EH (cell line): ENCODE results near the gene HAGH.

Source experiments
- DNase-seq: peaks from one replicate; pipeline ENCODE4 v3.0.0-alpha.2; 2015; ENCODE audit warnings: low read depth

Gene HAGH

DNA sequence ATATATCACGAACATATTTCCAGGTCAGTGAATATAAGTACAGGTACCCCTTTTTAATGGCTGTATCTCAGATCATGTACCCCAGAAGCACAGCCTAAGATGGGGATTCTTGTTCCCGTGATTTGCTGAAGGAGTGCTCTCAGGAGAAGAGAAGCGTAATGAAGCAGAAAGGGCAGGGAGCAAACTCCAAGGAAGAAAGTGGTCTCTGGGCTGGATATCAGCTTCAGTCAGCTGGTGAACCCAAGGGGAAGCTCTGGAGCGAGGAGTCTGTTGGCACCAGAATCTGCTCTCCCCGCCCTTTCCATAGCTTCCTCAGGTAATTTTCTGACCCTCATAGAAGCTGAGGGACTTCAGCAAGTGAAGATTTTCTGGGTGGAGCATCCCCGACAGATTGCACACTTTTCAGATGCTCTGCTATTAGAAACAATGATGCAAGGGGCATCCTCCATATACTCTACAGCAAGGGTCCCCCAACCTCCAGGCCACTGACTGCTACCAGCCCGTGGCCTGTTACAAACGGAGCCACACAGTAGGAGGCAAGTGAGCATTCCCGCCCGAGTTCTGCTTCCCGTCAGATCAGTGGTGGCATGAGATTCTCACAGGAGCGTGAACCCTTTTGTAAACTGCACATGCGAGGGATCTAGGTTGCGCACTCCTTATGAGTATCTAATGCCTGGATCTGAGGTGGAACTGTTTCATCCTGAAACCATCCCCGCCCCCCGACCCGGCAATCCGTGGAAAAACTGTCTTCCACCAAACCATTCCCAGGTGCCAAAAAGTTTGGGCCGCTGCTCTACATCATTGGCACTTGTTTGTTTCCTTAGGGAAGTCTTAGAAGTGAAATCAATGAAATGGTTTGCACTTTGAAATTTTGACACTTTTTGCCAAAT is 4.8 kb upstream of the HAGH start:
- DNase-seq = no peak

DNA sequence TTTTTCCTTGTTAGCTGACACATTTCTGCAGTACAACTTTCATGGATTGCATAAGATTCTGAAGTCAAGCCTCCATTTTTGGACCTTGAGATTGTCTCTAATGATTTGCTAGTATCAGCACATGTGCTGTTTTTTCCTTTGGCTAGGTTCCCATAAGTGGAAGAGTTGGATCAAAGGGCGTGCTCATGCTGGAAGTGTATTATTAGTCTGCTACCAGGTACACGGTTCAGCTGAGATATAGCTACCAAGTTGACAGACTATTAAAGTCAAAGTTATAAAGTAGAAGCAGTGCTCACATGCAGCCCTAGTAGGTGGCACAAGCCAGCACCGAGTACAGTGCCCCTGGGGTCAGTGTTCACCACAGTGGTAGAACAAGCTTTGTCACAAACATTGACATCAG is 3.6 kb upstream of the HAGH start:
- DNase-seq = no peak

DNA sequence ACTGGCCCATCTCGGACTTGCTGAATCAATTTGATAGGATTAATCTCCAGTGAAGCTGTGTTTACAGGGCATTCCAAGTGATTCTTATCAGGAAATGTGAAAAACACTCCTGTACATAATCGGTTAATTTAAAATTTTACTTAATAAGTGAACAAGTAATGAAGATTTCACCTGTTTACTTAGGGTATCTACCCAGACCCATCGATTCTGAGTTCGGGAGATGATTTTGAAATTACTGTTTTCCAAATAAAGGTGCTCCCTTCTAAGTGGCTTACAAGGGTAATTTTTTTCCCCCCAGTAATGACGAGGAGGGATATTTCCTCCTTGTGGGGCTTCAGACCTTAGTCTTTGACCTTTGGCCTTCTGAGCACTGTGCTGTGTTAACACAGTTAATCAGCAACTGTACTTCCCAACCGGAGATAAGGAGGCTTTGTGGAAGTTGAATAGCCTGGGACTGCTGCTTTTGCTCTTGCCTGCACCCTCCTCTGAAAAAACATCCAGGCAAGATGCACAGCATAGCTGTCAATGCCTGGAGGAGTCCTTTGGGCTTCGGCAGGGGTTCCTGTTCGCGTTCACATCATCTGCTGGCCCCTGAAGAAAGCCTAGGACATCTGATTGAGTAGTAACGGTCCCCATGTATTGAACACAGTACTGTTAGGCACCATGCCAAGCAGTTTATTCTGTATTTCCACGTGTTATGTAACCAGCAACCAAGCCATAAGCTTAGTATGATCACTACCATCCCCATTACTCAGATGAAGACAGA is 2.2 kb upstream of the HAGH start:
- no peak for DNase-seq

DNA sequence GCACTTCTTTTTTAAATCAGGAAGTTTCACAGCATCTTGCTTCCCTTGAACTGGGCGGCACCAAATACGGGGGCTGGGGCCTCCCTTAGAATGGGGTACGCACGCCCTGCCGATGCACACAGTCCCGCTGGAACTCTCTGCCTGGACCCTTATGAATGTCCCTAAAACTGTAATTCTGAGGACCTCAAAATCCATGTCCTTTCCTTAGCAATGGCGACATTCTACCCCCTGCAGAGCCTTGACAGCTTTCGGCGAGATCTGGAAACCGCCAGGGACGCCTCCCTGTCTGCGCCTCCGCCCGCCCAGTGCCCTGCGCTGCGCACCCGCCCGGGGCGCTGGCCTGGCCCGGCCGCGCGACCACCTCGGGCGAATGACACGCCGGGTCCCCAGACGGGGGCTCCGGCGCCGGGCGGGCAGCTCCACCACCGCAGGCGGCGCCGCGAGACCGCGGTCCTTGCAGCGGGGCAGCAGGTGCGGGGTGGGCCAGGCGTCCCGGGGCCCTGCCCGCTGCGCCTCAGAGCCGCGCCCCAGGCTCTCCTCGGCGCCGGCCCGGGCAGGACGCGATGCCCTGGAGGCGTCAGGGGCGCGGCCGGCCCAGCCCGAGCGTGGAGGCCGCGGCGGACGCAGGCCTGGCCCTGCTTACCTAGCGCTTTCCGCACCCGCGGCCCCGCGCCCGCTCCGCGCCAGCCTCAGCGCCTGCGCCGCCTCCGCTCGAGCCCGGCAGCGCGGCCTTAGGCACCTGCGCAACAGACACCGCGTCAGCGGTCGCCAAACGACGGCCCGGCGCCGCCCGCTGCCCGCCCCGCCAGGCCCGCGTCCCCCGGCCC is 548 bp downstream of the HAGH start:
- DNase-seq = peak; percentile 26

DNA sequence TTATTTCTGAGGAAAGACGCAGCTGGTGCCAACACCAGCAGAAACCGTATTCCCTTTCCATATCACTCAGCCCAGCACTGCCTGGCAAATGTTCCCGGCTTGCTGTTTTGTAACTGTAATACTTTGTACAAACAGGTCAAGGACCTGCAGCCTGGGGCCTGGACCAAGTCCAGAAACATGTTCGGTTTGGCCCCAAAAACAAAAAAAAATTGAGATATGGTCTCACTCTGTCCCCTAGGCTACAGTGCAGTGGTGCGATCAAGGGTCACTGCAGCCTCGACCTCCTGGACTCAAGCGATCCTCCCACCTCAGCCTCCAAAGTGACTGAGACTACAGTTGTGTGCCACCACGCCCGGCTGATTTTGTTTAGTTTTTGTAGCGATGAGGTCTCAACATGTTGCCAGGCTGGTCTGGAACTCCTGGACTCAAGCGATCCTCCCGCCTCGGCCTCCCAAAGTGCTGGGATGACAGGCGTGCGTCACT is 1.2 kb downstream of the HAGH start:
- DNase-seq = no peak

DNA sequence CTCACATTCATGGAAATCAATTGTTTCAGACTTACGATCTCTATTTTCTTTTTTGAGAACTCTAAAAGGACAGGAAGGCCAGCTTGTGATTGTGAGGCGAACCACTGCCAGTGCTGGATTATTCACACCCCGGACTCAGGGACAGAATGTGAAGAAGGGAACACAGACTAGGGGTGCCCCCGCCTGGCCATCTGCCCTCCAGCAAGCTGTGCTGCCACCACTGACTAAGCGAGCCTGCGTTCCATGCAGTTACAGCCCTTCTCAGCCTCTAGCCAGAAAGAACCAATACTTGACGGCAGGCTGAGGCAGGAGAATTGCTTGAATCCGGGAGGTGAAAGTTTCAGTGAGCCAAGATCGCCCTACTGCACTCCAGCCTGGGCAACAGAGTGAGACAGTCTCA is 2.8 kb downstream of the HAGH start:
- DNase-seq = peak; percentile 60

DNA sequence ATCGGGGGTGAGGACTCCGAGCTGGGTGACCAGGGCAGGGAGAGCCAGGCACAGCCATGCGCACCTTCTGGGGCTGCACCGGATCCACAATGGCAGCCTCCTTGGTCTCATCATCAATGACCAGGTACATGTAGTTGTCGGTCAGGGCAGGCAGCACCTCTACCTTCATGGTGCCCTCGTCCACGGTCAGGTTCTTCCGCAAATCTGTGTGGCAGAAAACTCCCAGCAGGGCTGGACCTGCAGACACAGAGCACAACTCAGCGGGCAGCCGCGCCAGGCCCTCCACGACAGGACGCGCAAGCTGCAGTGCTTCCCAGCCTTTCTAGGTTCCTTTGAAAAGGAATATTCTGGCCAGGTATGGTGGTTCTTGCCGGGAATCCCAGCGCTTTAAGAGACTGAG is 3.8 kb downstream of the HAGH start:
- DNase-seq = no peak

DNA sequence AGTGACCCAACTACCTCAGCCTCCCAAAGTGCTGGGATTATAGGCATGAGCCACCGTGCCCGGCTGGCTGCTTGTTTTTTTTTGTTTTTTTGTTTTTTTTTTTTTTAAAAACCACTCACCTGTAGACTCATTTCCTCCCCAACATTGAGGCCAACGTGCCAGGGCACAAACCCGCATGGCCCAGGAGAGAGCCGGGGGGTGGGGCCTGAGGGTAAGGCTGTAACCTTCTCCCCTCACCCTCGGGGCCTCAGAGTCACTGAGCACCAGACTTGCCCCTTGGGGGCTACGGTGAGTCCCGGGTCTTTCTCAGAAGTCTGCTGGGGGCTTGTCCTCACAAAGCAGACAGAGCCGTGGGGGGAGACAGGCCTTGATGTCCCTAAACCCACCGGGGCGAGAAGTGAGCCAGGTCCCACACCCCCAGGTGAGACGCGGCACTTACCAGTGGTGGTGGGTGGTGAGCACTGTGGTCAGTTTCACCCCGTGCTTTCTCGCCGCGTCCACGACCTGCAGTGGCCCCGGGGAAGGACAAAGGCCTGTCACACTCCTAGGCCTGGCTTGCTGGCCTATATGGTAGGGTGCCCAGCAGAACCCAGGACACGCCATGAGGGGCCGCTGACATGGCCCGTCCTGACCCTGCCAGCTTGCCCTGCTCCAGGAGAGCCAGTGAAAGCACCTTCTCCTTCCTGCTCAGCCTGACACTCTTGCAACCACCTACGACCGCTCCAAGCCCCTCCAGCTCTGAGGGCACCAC is 4.6 kb downstream of the HAGH start:
- no peak for DNase-seq

DNA sequence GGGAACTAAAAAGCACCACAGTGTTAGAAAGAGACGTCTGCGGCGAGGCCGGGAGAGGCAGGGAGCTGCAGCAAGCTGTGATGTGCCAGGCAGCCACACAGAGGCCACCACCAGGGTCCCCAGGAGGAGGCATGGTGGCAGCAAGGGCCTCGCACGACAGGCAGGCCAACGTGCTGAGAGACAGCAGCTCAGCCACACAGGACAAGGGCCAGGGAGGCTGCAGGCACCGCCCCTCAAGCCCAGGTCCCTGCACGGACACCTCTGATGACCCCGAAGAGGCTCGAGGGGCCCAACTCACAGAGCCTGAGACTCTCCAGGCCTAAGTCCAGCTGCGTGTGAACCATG is 5.7 kb downstream of the HAGH start:
- DNase-seq = no peak

DNA sequence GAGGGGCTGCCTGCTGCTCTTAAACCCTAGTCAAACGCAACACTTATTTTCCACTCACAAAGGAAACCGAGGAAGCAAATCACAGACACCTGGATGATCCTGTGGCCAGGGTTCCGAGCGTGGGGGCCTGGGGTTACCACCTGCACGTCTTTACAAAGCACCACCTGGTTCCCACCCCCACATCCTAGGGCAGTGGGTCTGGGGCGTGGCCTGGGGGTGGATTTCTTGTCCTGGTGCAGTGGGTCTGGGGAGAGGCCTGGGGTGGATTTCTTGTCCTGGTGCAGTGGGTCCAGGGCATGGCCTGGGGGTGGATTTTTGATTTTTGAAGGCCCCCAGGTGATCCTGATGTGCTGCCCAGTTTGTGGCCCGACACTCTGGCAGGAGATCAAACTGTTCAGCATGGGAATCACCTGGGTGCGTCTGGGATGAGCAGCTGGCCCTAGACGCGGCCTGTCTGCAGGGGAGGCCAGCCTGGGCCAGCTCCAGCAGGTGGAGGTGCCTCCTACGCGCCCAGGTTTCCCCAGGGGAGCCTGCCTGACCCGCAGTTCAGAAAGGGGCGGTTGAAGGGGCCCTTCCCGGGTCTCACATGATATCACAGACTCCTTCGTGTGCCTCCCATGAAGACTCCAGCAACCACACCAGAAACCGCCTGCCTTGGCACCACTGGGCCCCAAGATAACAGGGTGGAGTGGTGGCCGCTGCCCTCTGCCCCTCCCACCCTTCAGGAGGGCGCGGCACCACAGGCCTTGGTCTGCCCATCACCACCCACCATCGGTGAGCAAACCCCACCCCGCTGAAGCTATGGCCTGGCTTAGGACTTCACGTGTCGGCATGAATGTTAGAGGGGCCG is 6.3 kb downstream of the HAGH start:
- no peak for DNase-seq

DNA sequence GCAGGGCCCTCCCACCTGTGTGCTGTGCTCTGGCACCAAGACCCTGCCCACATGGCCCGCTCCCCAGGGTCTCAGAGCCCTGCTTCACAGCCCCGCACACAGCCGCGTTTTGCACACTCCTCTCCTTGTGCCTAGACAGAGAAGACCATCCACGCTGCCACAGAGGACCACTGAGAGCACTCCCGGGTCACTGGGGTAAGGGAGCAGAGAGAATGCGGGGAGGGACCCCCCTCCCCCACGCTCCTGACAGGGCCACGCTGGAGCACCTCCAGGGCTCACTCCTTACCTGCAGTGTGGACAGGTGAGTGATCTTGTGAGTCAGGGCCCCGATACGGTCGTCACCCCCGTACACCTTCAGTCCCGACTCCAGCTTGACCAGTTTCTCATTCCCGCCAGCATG is 7.0 kb downstream of the HAGH start:
- no peak for DNase-seq

DNA sequence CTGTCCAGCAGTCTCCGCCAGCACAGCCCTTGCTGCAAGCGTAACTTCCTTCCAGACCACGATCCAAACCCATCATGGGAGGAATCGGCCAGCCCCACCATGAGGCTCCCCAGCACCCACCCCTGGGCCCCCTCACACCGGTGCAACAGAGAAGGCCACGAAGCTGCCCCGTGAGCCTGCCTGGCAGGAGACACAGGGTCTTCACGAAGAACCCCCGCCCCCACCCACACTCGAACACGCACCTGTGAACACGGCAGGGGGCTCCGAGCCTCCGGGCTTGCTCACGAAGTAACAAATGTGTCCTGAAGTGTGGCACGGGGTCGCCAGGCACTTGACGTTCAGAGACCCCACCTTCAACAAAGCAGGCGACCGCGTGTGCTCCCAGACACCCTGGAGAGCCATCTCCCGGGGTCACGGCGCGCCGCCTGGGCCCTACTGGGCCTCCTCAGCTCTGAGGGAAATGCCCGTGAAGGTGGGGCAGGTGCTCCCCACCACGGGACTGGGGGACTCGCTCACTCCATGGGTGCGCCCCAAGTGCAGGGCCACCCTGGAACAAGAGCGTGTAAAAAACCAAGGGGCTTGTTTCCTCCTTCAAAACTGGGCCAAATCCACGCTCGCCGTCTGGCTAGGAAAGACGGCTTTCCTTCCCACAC is 7.6 kb downstream of the HAGH start:
- no peak for DNase-seq

DNA sequence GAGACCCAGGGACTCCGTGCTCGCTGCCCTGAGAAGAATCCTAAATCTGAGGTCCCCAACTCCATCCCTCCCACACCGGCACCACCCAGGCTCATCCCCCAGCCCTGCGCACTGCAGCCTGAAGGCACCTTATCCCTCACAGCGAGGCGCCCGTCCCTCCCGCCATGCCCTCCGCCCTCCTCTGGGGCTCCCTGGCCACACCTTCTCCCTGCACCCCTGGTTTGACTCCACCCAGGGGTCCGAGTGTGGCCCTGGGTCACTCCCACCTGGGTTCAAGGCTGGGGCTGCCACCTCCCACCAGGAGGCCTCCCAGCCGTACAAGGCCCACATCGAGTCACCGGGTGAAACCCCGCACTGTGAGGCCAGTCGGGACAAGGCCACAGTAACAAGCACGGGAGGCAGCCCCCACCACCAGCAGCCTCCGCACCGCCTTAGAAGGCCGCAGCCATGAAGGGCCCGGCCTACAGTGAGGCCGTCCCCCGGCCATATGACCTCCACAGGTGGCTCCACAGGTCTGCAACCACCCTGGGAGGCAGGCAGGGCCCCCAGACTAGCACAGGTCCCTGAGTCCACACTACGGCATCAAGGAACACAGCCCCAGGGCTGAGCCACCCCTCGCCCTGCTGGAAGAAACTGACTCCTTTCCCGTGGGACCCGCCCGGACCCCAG is 8.3 kb downstream of the HAGH start:
- DNase-seq = no peak

DNA sequence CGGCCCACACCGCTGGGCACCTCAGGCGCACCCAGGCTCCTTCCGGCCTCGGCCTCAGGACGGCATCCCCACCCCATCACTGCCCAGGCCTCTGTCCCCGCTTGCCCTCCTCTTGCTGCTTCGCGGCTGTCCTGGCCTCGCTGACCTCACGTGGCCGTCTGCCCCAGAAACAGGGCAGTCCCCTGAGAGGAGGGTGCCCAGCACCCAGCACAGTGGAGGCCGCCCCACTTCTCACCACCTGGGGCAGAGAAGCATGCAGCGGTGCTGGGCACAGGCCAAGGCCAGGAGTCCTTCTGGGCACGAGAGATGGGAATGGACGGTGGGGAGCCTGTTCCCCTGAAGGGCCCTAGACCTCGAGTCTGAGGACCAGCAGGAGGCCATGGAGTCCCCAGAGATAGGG is 8.9 kb downstream of the HAGH start:
- no peak for DNase-seq

DNA sequence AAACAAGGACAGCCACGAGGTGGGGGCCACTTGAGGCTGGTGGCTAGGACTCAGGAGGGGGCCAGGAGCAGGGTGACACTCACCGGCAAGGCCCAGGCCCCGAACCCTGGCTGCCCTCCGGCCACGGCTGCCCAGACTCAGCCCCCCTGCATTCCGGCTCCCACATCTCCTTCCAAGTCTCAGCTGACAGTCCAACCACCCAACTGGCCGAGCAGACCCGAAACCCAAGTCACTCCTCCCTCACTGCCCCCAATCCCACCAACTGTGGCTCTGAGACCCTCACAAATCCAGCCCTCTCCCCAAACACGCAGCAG is 9.4 kb downstream of the HAGH start:
- no peak for DNase-seq

DNA sequence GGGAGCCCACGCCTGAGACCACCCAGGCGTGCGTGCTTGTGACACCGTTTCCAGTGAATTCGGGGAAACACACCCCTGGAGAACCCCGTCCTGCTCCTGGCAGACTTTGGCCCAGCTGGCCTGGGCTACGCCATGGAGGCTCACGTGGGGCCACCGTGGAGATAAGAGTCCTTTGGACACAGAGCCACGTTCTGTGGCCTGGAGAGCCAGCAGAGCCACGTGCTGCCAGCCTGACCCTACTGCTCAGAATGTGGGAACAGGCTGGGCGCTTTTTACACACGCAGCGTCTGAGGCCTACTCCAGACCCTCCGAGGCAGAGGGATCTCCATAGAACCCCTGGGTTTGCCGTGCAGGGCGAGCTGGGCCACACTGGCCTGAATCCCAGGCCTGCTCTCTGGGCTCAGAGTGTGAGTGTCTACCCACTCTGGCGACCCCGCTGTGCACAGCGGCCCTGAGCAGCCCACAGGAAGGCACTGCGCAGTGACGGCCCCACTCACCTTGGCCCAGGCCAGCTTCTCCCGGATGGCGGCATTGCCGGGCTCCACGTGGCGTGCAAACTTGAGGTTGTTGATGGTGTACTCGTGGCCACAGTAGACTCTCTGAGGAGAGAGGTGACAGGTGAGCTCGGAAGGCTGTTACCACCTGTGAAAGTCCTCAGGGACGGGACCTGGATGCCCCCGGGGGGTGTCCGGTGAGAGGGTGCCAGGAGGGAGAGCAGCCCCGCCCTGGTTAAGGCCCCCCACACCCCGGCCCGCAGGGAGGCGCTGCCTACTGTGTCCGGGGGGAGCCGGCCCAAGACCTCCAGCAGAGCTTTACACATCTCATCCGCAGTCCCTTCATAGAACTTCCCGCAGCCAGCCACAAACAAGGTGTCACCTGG is 10.0 kb downstream of the HAGH start:
- no peak for DNase-seq

DNA sequence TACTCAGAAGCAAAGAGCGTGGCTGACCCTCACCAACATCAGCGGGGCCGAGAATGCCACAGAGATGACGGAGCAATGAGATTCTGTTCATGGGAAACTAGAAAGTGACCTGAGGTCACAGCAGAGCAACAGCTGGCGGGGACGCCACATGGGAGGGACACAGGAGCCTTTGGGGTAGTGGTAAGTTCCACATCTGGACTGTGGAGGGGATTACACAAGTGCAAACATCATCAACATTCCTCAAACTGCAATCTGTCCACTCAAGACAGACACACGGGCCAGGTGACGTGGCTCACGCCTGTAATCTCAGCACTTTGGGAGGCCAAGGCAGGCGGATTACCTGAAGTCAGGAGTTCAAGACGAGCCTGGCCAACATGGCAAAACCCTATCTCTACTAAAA is 11.2 kb downstream of the HAGH start:
- no peak for DNase-seq

DNA sequence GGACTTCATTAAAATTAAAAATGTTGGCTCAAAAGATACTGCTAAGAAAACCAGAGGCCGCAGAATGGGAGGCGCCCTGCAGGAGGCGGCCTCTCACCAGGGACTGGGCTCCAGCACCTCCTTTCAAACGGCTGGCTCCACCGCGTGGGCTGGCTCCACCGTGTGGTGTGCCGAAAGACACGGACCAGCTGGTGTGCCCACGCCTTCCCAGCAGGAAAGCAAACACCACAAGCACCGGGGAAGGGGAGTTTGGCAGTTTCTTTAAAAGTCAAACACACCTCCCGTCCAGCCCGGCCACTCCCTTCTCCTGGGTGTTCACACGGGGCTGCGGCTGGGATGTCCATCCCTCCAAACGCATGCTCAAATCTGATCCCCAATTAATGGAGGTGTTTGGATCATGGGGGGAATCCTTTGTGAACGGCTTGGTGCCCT is 13.9 kb downstream of the HAGH start:
- peak; percentile 60 for DNase-seq

DNA sequence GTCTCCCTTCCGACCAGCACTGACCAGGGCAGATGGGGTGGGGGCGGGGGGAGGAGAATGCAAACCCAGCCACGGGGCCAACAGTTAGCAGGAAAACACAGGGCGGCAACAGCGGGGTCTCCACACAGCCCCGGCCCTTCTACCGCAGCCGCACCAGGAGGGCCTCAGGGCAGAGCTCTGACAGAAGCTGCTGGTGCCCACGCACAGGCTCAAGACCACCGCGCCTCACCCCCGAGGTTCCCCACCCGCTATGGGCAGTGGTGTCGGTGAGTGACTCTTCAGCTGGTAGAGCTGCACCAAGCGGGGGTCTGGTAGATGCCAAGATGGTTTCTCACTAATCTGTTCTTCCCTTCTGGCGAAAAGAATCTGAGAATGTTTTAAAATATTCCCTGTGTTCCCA is 16.1 kb downstream of the HAGH start:
- DNase-seq = no peak
